Prostate gland (tissue), 2 donors: ENCODE results near the gene TCF15.

Experiments
- POLR2A ChIP-seq: fragments of 450-650 bp; IDR thresholded peaks from one replicate; pipeline ENCODE4 v1.6.1; 2016; ENCODE audit warnings: antibody characterized with exemption, mild to moderate bottlenecking
- POLR2AphosphoS5 ChIP-seq: sonication (generic); formaldehyde crosslinking; IDR thresholded peaks from one replicate; pipeline ENCODE4 v1.6.1; 2017; ENCODE audit warnings: antibody characterized with exemption
- TF ChIP-seq, protein P1 (sequence below), 4 experiments: fragments of 200-600 bp in 2 of 4; fragments of 450-650 bp in 2 of 4; sonication (generic) in 2 of 4; IDR thresholded peaks; 1 replicate in 3 of 4; 2 replicates in 1 of 4; pipeline ENCODE4 v1.5.1; 2016 to 2019; ENCODE audit warnings: antibody characterized with exemption in 4 of 4, mild to moderate bottlenecking in 2 of 4, moderate library complexity in 2 of 4

DNA sequence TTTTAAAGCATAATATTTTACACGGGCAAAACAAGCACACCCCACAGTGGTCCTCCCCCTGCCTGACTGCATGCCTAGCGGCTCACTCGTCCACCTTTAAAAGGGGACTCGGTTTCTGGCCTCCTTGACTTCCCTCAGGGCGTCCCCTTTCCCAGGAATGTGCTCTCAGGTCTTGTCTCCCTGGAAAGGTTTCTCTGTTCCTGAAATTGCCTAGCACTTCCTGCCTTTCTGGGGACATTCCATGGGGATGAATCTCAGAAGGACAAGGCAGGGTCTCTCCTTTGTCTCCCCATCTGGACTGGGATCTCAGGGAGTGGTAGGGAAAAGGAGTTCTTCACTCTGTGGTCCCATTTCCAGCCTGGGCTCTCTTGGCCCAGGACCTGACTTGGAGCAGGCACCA lies 4.9 kb downstream of the TCF15 start:
- TF ChIP-seq, protein P1, sequence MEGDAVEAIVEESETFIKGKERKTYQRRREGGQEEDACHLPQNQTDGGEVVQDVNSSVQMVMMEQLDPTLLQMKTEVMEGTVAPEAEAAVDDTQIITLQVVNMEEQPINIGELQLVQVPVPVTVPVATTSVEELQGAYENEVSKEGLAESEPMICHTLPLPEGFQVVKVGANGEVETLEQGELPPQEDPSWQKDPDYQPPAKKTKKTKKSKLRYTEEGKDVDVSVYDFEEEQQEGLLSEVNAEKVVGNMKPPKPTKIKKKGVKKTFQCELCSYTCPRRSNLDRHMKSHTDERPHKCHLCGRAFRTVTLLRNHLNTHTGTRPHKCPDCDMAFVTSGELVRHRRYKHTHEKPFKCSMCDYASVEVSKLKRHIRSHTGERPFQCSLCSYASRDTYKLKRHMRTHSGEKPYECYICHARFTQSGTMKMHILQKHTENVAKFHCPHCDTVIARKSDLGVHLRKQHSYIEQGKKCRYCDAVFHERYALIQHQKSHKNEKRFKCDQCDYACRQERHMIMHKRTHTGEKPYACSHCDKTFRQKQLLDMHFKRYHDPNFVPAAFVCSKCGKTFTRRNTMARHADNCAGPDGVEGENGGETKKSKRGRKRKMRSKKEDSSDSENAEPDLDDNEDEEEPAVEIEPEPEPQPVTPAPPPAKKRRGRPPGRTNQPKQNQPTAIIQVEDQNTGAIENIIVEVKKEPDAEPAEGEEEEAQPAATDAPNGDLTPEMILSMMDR (IDR thresholded peaks at IDR 0.05): no peak
- TF ChIP-seq POLR2A (no peak), POLR2AphosphoS5 (no peak)
